H9 (cell line): ENCODE data around the gene DAPK2. TPM values are rescaled to one million over a fixed set of nuclear protein-coding genes. Genes with fewer than 3 reads are reported as not detected.

Source experiments
- DNase-seq: peaks from one replicate; pipeline ENCODE4 v3.0.0-alpha.2; 2017
- H2AFZ ChIP-seq: one replicate; pipeline ENCODE4 v1.6.1; 2013; ENCODE audit warnings: mild to moderate bottlenecking, low read length, control low read depth, moderate library complexity
- H2AK5ac ChIP-seq: 2 replicates; pipeline ENCODE4 v1.6.1; 2013; ENCODE audit warnings: low read length, control low read depth, mixed read lengths; ENCODE audit not compliant: insufficient read length
- H2BK120ac ChIP-seq: one replicate; pipeline ENCODE4 v1.6.1; 2013; ENCODE audit warnings: low read depth, mild to moderate bottlenecking, low read length, control low read depth, inconsistent platforms; ENCODE audit not compliant: poor library complexity, severe bottlenecking
- H2BK12ac ChIP-seq: 2 replicates; pipeline ENCODE4 v1.6.1; 2013; ENCODE audit warnings: low read length, control low read depth, mixed read lengths, low read depth; ENCODE audit not compliant: insufficient read length
- H2BK15ac ChIP-seq: 2 replicates; pipeline ENCODE4 v1.6.1; 2013; ENCODE audit warnings: low read depth, low read length, control low read depth
- H2BK20ac ChIP-seq: one replicate; pipeline ENCODE4 v1.6.1; 2013; ENCODE audit warnings: low read depth, mild to moderate bottlenecking, low read length, control low read depth, inconsistent platforms; ENCODE audit not compliant: poor library complexity, severe bottlenecking
- H2BK5ac ChIP-seq: 2 replicates; pipeline ENCODE4 v1.6.1; 2013; ENCODE audit warnings: low read length, control low read depth, mixed read lengths; ENCODE audit not compliant: insufficient read length
- H3K14ac ChIP-seq: 2 replicates; pipeline ENCODE4 v1.6.1; 2013; ENCODE audit warnings: low read length, control low read depth; ENCODE audit not compliant: insufficient read depth
- H3K18ac ChIP-seq: 2 replicates; pipeline ENCODE4 v1.6.1; 2013; ENCODE audit warnings: low read depth, mild to moderate bottlenecking, mixed read lengths, low read length, control low read depth; ENCODE audit not compliant: insufficient read length
- H3K23ac ChIP-seq: 2 replicates; pipeline ENCODE4 v1.6.1; 2013; ENCODE audit warnings: low read length, control low read depth, mixed read lengths, low read depth; ENCODE audit not compliant: insufficient read length
- H3K23me2 ChIP-seq: 2 replicates; pipeline ENCODE4 v1.6.1; 2013; ENCODE audit warnings: low read depth, mild to moderate bottlenecking, mixed read lengths, low read length, control low read depth; ENCODE audit not compliant: insufficient read length, poor library complexity, severe bottlenecking
- H3K27ac ChIP-seq: 2 replicates; pipeline ENCODE4 v1.5.1; 2013; ENCODE audit warnings: low read length, control low read depth, mixed read lengths, low read depth; ENCODE audit not compliant: insufficient read length
- H3K27me3 ChIP-seq: 2 replicates; pipeline ENCODE4 v1.6.1; 2013; ENCODE audit warnings: low read length, control low read depth, inconsistent platforms; ENCODE audit not compliant: insufficient read depth
- H3K4ac ChIP-seq: 2 replicates; pipeline ENCODE4 v1.6.1; 2013; ENCODE audit warnings: low read depth, mild to moderate bottlenecking, control low read depth, inconsistent platforms, low read length, moderate library complexity
- H3K4me1 ChIP-seq: 2 replicates; pipeline ENCODE4 v1.6.1; 2013; ENCODE audit warnings: low read length, control low read depth, inconsistent platforms; ENCODE audit not compliant: insufficient read depth
- H3K4me2 ChIP-seq: 2 replicates; pipeline ENCODE4 v1.6.1; 2013; ENCODE audit warnings: low read length, control low read depth, mixed read lengths; ENCODE audit not compliant: insufficient read length, insufficient read depth
- H3K56ac ChIP-seq: 2 replicates; pipeline ENCODE4 v1.6.1; 2013; ENCODE audit warnings: low read depth, mild to moderate bottlenecking, mixed read lengths, low read length, control low read depth; ENCODE audit not compliant: insufficient read length
- H3K79me1 ChIP-seq: 2 replicates; pipeline ENCODE4 v1.6.1; 2013; ENCODE audit warnings: low read depth, mild to moderate bottlenecking, moderate library complexity, low read length, control low read depth, inconsistent platforms; ENCODE audit not compliant: insufficient read depth, poor library complexity, severe bottlenecking
- H3K79me2 ChIP-seq: 2 replicates; pipeline ENCODE4 v1.6.1; 2013; ENCODE audit warnings: low read length, control low read depth, inconsistent platforms; ENCODE audit not compliant: insufficient read depth
- H3K9ac ChIP-seq: 2 replicates; pipeline ENCODE4 v1.6.1; 2013; ENCODE audit warnings: low read length, control low read depth, mixed read lengths; ENCODE audit not compliant: insufficient read length; ENCODE audit errors: extremely low read depth
- H3K9me3 ChIP-seq: one replicate; pipeline ENCODE4 v1.6.1; 2013; ENCODE audit warnings: low read depth, low read length, inconsistent platforms; ENCODE audit not compliant: control insufficient read depth
- H3T11ph ChIP-seq: one replicate; pipeline ENCODE4 v1.6.1; 2013; ENCODE audit warnings: mild to moderate bottlenecking, low read length, control low read depth, inconsistent platforms
- H4K20me1 ChIP-seq: one replicate; pipeline ENCODE4 v1.6.1; 2013; ENCODE audit not compliant: control insufficient read depth, insufficient read length, insufficient read depth
- H4K5ac ChIP-seq: 2 replicates; pipeline ENCODE4 v1.6.1; 2013; ENCODE audit warnings: low read depth, mild to moderate bottlenecking, mixed read lengths, low read length, control low read depth; ENCODE audit not compliant: insufficient read length
- H4K8ac ChIP-seq: replicated peaks from 2 replicates; pipeline ENCODE4 v1.6.1; 2013; ENCODE audit warnings: low read length, control low read depth, mixed read lengths, low read depth; ENCODE audit not compliant: insufficient read length
- H4K91ac ChIP-seq: 2 replicates; pipeline ENCODE4 v1.6.1; 2013; ENCODE audit warnings: low read depth, mild to moderate bottlenecking, moderate library complexity, mixed read lengths, low read length, control low read depth; ENCODE audit not compliant: insufficient read length
- H3K27ac Mint-ChIP-seq, 3 experiments: 2 replicates in 2 of 3; 3 replicates in 1 of 3; pipeline ENCODE4 v1.8.0; 2020 to 2021; ENCODE audit warnings: mixed read lengths in 3 of 3, mild to moderate bottlenecking in 1 of 3, moderate library complexity in 1 of 3
- H3K27me3 Mint-ChIP-seq: 2 replicates; pipeline ENCODE4 v1.8.0; 2021; ENCODE audit warnings: low read depth, mild to moderate bottlenecking, moderate library complexity, mixed read lengths
- H3K36me3 Mint-ChIP-seq, 3 experiments: 2 replicates in 2 of 3; 3 replicates in 1 of 3; pipeline ENCODE4 v1.8.0; 2020 to 2021; ENCODE audit warnings: low read depth in 3 of 3, mixed read lengths in 3 of 3; ENCODE audit not compliant: insufficient read depth in 1 of 3
- H3K4me1 Mint-ChIP-seq, 2 experiments: 2 replicates each; pipeline ENCODE4 v1.8.0; 2020; ENCODE audit warnings: mixed read lengths in 2 of 2
- H3K4me3 Mint-ChIP-seq, 2 experiments: 2 replicates in 1 of 2; 3 replicates in 1 of 2; pipeline ENCODE4 v1.8.0; 2020 to 2021; ENCODE audit warnings: mild to moderate bottlenecking in 2 of 2, mixed read lengths in 2 of 2, moderate library complexity in 1 of 2
- H3K9me3 Mint-ChIP-seq, 2 experiments: 2 replicates in 1 of 2; 3 replicates in 1 of 2; pipeline ENCODE4 v1.8.0; 2020; ENCODE audit warnings: mild to moderate bottlenecking in 2 of 2, mixed read lengths in 2 of 2, moderate library complexity in 1 of 2
- CTCF ChIP-seq: fragments of 200-600 bp; sonication (generic); conservative IDR thresholded peaks from 3 replicates; pipeline ENCODE4 v1.8.0; 2021; ENCODE audit warnings: antibody characterized with exemption, mild to moderate bottlenecking
- WGBS: extraction: QIAGEN DNeasy Blood & Tissue Kit; methylation state at CpG from one replicate; pipeline ENCODE4 v1.1.7; 2013; ENCODE audit warnings: missing lambda C conversion rate, low lambda C conversion rate, mixed read lengths; ENCODE audit not compliant: insufficient read length; ENCODE audit errors: extremely low coverage; 5-methylcytosine and 5-hydroxymethylcytosine counted together
- total RNA-seq: library from RNA; stranded (reverse); gene quantifications from 2 replicates; pipeline ENCODE4 v1.2.1, GENCODE V29; 2021

DAPK2 gene
- total RNA-seq, 1 experiment from 2014 or later = 3.5 TPM

- no CpG with 5 or more reads among the region's 2 CpGs for WGBS
- no peak overlapping the region for H3K27ac Mint-ChIP-seq
Observed at GRCh38 chr15:63869371-63870042, 176.8 kb downstream of the DAPK2 start.

More at GRCh38 chr15:63869371-63870042, 176.8 kb downstream of the DAPK2 start:
- DNase-seq = no peak
- no peak overlapping the region for H3K23ac ChIP-seq
- no peak overlapping the region for H2AK5ac ChIP-seq
- no peak overlapping the region for H3K14ac ChIP-seq
- no peak overlapping the region for H2BK20ac ChIP-seq
- no peaks in the 10 kb centered on the region for H3K79me1 ChIP-seq
- no peak overlapping the region for H2BK5ac ChIP-seq
- no peak overlapping the region for H2BK15ac ChIP-seq
- no peak overlapping the region for H2BK120ac ChIP-seq
- H3K56ac ChIP-seq = no peak overlapping the region
- H3K27ac ChIP-seq = no peak overlapping the region
- TF ChIP-seq CTCF = no peak
- Mint-ChIP-seq H3K36me3 (0 out of 7 replicates have a peak, but pooled peaks cover 0 to 3% (median 0%) of the 10 kb centered on the region in 3 experiments), H3K27me3 (no peaks in the 10 kb centered on the region; the same call in 1 of the 2 replicates), H3K4me3 (no peak overlapping the region), H3K9me3 (peaks cover 2 to 4% of the 10 kb centered on the region in 2 experiments; a peak in 1 of 5 replicates), H3K4me1 (peaks cover 4 to 5% of the 10 kb centered on the region in 2 experiments)
- H3K9me3 ChIP-seq = no peaks in the 10 kb centered on the region
- H3K23me2 ChIP-seq = no peaks in the 10 kb centered on the region
- no peaks in the 10 kb centered on the region for H4K20me1 ChIP-seq
- no peaks in the 10 kb centered on the region for H3K4me1 ChIP-seq
- no peak overlapping the region for H4K8ac ChIP-seq
- H2AFZ ChIP-seq = no peak overlapping the region
- H2BK12ac ChIP-seq = no peak overlapping the region
- no peak overlapping the region for H3K18ac ChIP-seq
- H3K9ac ChIP-seq = no peak overlapping the region
- H3K79me2 ChIP-seq = no peaks in the 10 kb centered on the region
- no peak overlapping the region for H3K4ac ChIP-seq
- H3K4me2 ChIP-seq = no peak overlapping the region
- no peaks in the 10 kb centered on the region for H3K27me3 ChIP-seq
- no peak overlapping the region for H4K5ac ChIP-seq
- no peak overlapping the region for H3T11ph ChIP-seq
- no peak overlapping the region for H4K91ac ChIP-seq
